ENCODE measurements around the gene ADORA1. TPM values are rescaled to one million over a fixed set of nuclear protein-coding genes. Genes with fewer than 3 reads are reported as not detected.

The ADORA1 gene
- total RNA-seq, 2 experiments from 2014 or later = not detected

GRCh38 chr1:203208181-203208580 is 80.7 kb downstream of the ADORA1 start:
- no peaks in the 10 kb centered on the region for H4K20me1 ChIP-seq (ENCODE audit: insufficient read depth, low read length)
- H3K4me1 ChIP-seq (ENCODE audit: insufficient read depth, low read length, poor library complexity, severe bottlenecking) = no peaks in the 10 kb centered on the region
- H3K4me2 ChIP-seq (ENCODE audit: low read length) = no peak overlapping the region
- POLR2A ChIA-PET = no interaction called here
- no peak overlapping the region for H3K27ac ChIP-seq (ENCODE audit: low read depth, low read length, poor library complexity, severe bottlenecking)
- DNase-seq (ENCODE audit: low spot score) = no peak
- BruUV-seq (replicated peaks) = no TSS peak
- CTCF ChIA-PET (ENCODE audit: unreplicated experiment) = interaction anchor here (0.9 kb wide), 1 partner anchor 35 kb away, joined by 4 read pairs; no protein-coding TSS in a partner anchor
- no peaks in the 10 kb centered on the region for H3K79me2 ChIP-seq (ENCODE audit: insufficient read depth, low read depth, low read length)
- H3K36me3 ChIP-seq (ENCODE audit: insufficient read depth, low read length) = no peaks in the 10 kb centered on the region
- H3K9me2 ChIP-seq (ENCODE audit: insufficient read depth, low read length) = no peaks in the 10 kb centered on the region
- no peak overlapping the region for H3K4me3 ChIP-seq (ENCODE audit: low read depth, low read length, poor library complexity, severe bottlenecking)
- H3K9me3 ChIP-seq (ENCODE audit: low read length) = no peaks in the 10 kb centered on the region; the same call in 1 of the 2 replicates
- H2AFZ ChIP-seq (ENCODE audit: low read length) = no peak overlapping the region
- intact Hi-C loops (cut with micrococcal nuclease; ENCODE audit: unreplicated experiment) = no loop called here
- no peak for TF ChIP-seq CTCF (conservative IDR thresholded peaks at IDR 0.05; ENCODE audit: low read length)
- TF ChIP-seq EZH2phosphoT487 (IDR thresholded peaks at IDR 0.05; ENCODE audit: borderline replicate concordance, low read depth, low read length) = no peak

GRCh38 chr1:203210350-203210749 is 82.8 kb downstream of the ADORA1 start:
- Histone ChIP-seq H3K4me2 (ENCODE audit: low read length) (no peak overlapping the region), H2AFZ (ENCODE audit: low read length) (no peak overlapping the region), H3K27ac (ENCODE audit: low read depth, low read length, poor library complexity, severe bottlenecking) (no peak overlapping the region), H3K36me3 (ENCODE audit: insufficient read depth, low read length) (no peaks in the 10 kb centered on the region), H4K20me1 (ENCODE audit: insufficient read depth, low read length) (no peaks in the 10 kb centered on the region), H3K79me2 (ENCODE audit: insufficient read depth, low read depth, low read length) (no peaks in the 10 kb centered on the region), H3K4me3 (ENCODE audit: low read depth, low read length, poor library complexity, severe bottlenecking) (no peak overlapping the region), H3K9me3 (ENCODE audit: low read length) (no peaks in the 10 kb centered on the region; the same call in 1 of the 2 replicates), H3K4me1 (ENCODE audit: insufficient read depth, low read length, poor library complexity, severe bottlenecking) (no peaks in the 10 kb centered on the region), H3K9me2 (ENCODE audit: insufficient read depth, low read length) (no peaks in the 10 kb centered on the region)
- DNase-seq (ENCODE audit: low spot score) = no peak
- POLR2A ChIA-PET = no interaction called here
- BruUV-seq (replicated peaks) = no TSS peak
- CTCF ChIA-PET (ENCODE audit: unreplicated experiment) = no interaction called here
- TF ChIP-seq CTCF (conservative IDR thresholded peaks at IDR 0.05; ENCODE audit: low read length) = no peak
- TF ChIP-seq EZH2phosphoT487 (IDR thresholded peaks at IDR 0.05; ENCODE audit: borderline replicate concordance, low read depth, low read length) = no peak
- intact Hi-C loops (cut with micrococcal nuclease; ENCODE audit: unreplicated experiment) = no loop called here

DNA sequence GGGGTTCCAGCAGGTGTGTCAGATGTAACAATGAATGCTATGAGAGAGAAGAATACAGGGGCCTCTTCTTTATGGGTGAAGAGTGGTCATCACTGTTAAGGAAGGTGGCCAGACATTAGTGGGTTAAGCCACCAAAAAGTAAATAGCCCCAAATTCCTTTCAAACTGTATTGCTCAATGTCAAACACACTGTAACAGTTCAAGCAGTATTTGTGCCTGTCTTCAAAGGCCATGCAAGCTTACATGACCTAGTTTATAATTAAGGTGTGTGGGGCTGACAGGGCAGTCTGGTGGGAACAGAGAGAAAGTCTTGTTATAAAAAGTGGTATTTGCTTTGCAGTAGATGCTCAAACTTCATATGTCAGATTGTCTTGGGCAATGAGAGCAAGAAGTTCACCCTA is 83.5 kb downstream of the ADORA1 start:
- Histone ChIP-seq H4K20me1 (ENCODE audit: insufficient read depth, low read length) (no peaks in the 10 kb centered on the region), H3K4me2 (ENCODE audit: low read length) (no peak overlapping the region), H3K4me1 (ENCODE audit: insufficient read depth, low read length, poor library complexity, severe bottlenecking) (no peaks in the 10 kb centered on the region), H3K27ac (ENCODE audit: low read depth, low read length, poor library complexity, severe bottlenecking) (no peak overlapping the region), H2AFZ (ENCODE audit: low read length) (no peak overlapping the region), H3K4me3 (ENCODE audit: low read depth, low read length, poor library complexity, severe bottlenecking) (no peak overlapping the region), H3K9me2 (ENCODE audit: insufficient read depth, low read length) (no peaks in the 10 kb centered on the region), H3K79me2 (ENCODE audit: insufficient read depth, low read depth, low read length) (no peaks in the 10 kb centered on the region), H3K9me3 (ENCODE audit: low read length) (no peaks in the 10 kb centered on the region; the same call in 1 of the 2 replicates), H3K36me3 (ENCODE audit: insufficient read depth, low read length) (no peaks in the 10 kb centered on the region)
- CTCF ChIA-PET (ENCODE audit: unreplicated experiment) = no interaction called here
- no peak for DNase-seq (ENCODE audit: low spot score)
- TF ChIP-seq EZH2phosphoT487 (IDR thresholded peaks at IDR 0.05; ENCODE audit: borderline replicate concordance, low read depth, low read length) = no peak
- no peak for TF ChIP-seq CTCF (conservative IDR thresholded peaks at IDR 0.05; ENCODE audit: low read length)
- intact Hi-C loops (cut with micrococcal nuclease; ENCODE audit: unreplicated experiment) = no loop called here
- BruUV-seq (replicated peaks) = no TSS peak
- POLR2A ChIA-PET = no interaction called here
